SKM-1 (cell line): ENCODE data around the gene CNTN5.

ENCODE experiments used
- DNase-seq: peaks from one replicate; lab custom pipeline; 2025; ENCODE audit not compliant: unreplicated experiment; lab: John Stamatoyannopoulos, UW

CNTN5 gene

DNA sequence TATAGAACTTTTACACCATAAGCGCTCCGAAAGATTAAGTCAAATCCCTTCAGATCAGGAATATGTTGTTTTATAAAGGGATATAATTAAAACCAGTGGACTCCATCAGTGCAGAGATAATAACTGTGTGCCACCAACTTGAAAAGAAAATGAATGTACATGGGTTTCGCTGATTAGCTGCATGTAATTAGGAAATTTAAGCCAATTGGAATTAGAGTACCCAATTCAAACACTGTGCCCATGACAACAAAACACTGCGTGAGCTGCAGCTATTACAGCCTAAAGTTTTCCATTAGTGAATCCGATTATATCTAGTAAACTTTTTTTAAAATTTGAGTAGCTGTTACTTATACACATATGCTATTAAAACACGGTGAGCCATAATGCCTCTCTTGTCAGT lies 1274.0 kb downstream of the CNTN5 start:
- DNase-seq, result no peak

GRCh38 chr11:100296051-100296679 lies 1275.4 kb downstream of the CNTN5 start:
- DNase-seq, result no peak

GRCh38 chr11:100297516-100297915 lies 1276.8 kb downstream of the CNTN5 start:
- DNase-seq, result no peak

DNA sequence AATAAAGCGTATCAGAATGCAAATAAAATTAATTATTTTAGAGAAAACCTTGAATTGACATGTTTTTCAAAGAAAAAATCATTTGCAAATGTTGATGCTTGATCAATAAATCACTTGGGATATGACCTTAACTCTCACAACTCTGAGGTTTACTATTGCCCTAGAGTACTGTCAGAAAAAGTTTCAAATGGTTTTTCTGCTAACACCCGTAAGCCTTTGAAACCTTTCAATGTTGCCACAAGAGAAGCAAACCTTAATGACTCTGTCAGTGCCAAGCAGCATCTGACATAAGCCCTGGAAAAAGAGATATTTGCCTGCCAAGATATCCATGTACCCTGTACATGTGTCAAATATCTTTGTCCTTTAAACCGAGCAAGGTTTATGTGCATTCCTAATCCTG lies 1282.1 kb downstream of the CNTN5 start:
- no peak for DNase-seq

- no peak for DNase-seq
Measured at GRCh38 chr11:100303897-100304296, 1283.1 kb downstream of the CNTN5 start.

GRCh38 chr11:100308202-100308601 lies 1287.5 kb downstream of the CNTN5 start:
- no peak for DNase-seq

- DNase-seq, result no peak
Measured at GRCh38 chr11:100315946-100316345, 1295.2 kb downstream of the CNTN5 start.

GRCh38 chr11:100316952-100317351 lies 1296.2 kb downstream of the CNTN5 start:
- no peak for DNase-seq

GRCh38 chr11:100319691-100320090 lies 1298.9 kb downstream of the CNTN5 start:
- no peak for DNase-seq

DNA sequence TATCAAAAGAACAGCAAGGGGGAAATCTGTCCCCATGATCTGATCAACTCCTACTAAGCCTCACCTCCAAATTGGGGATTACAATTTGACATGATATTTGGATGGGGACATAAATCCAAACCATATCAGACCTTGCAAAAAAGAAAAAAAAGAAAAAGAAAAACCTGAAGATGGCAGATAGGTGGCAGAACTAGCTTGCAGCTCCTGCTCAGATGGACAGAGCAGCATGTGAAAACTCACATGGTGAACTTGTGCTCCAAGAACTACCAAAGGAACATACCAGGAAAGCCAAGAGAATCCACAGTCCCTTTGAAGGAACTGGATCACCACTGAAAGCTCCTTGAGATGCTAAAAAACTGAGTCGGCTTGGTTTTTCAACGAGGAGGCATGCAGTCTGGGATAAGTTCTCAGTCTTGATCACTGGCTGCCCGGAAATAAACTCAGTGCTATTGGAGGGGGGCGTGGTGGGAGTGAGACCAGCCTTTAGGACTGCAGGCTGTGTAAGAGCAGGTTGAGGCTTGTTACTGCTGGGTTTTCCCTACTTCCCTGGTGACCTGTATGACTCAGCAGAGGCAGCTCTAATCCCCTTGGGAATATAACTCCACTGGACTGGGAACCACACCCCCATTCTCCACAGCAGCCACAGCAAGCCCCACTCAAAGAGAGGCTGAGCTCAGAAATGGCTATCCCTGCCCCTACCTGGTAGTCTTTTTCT lies 1308.0 kb downstream of the CNTN5 start:
- no peak for DNase-seq

DNA sequence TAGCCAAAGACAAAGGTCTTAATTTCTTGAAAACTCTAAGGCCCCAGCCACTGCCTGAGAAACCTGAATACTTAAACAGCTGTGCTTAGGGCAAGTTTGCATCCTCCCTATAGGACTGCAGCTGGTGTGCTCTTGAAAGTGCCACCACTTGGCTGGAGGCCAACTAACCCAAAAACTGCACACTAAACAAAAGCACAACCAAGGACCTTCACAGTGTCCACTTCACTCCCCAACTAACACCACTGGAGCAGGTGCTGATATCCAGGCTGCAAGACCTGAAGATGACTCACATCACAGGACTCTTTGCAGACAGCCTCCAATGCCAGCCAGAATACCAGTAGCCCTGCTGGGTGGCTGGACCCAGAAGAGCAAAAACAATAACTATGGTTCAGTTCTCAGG lies 1308.6 kb downstream of the CNTN5 start:
- DNase-seq, result no peak

DNA sequence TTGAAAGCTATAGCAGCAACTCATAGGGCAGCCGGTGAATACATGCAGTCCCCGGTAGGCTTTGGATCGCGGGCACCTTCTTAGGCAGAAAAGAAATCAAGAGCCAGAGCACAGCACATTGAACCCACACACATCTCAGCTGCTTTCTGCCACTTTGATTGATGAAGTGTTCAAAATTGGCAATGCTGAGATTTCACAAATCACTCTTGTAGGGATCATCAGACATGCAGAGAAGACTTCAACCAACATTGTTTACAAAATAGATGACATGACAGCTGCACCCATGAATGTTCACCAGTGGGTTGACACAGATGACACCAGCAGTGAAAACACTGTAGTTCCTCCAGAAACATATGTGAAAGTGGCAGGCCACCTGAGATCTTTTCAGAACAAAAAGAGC lies 1316.1 kb downstream of the CNTN5 start:
- no peak for DNase-seq

DNA sequence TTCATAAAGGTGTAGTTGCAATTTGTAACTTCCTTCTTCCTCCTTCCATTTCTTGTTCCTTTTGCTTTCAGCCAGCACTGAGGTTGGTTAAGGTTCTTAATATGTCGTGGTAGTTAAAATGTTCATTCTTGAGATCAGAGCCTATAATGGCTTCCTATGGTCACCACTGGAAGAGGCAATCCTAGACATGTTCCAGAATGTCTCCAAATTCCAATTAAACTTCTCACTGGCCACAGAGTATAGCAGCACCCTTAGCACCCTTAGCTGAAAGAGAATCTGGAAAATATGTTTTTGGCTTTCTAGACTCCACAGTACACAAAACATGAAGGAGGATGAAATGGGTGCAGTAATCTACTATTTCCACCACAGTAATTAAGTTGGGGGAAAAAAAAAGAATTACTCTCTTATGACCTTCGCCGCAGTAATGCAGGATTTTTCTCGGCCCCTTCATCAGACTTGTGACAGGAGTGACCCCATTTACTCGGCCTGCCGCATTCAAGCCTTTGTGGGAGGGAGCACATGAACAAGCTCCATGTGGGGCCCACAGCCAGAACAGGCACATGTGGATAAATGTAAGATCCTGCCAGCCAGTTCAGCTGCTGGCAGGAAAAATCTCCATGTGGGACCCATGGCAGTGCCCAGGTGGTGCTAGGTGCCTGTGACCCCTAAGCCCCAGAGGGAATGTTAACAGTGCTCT lies 1317.5 kb downstream of the CNTN5 start:
- no peak for DNase-seq

DNA sequence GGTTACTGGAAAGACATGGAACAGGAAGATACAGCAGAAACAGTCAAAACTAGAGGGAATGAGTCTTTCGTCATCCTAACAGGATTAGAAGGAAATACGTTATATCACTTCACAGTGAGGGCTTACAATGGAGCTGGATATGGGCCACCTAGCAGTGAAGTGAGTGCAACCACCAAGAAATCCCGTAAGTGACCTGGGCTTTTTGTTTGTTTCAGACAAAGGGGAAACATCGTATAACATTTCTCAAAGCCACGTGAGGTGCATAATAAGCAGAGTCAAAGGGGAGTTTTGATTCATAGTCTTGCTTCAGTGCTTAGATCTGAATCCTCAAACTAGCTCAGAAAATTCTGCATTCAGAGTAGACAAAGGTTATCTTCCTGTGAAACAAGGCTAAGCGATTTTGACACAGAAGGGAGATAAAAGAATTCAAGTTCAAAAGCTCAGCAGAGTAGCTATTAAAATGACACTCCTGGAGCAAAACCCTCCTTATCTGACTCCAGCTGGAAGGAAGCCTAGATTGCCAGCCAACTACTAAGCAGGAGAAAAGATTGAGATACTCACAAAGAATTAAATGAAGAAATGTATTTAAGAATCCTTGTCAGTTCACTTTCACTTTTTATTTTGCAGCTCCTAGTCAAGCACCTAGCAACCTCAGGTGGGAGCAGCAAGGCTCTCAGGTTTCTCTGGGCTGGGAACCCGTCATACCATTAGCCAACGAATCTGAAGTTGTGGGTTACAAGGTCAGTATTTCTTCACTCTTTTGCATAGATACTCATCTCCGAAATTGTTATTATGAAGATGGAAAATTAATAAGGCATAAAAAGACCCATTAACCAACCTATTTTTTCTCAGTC lies 1319.9 kb downstream of the CNTN5 start:
- no peak for DNase-seq

DNA sequence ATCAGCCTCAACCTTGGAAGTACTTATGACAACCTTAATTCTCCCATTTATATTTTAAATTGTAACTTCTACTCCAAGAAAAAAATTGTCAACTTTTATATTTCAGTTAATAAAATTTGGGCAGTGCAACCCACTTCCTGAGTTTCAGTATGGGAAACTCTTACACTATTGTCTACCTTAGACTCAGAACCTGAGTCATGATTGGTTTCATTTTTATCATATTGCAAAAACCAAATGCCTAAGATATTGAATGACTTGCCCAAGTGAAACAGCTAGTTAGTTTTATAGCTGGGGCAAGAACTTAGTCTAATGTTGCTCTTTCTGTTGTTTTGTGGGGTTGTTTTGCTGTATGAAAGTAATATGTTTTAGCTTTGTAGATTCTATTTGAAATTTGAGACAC lies 1332.3 kb downstream of the CNTN5 start:
- DNase-seq, result no peak

DNA sequence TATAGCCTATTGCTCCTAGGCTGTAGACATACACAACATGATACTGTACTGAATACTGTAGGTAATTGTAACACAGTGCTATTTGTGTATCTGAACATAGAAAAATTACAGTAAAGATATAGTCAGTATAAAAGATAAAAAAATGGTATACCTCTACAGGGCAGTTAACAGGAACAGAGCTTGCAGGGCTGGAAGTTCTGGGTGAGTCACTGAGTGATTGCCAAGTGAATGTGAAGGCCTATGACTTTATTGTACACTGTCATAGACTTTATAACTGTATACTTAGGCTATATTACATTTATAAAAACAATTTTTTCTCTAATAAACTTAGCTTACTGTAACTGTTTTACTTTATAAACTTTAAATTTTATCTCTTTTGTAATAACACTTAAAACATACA lies 1334.0 kb downstream of the CNTN5 start:
- no peak for DNase-seq

- no peak for DNase-seq
Measured at GRCh38 chr11:100356035-100356434, 1335.3 kb downstream of the CNTN5 start.

- no peak for DNase-seq
Measured at GRCh38 chr11:100359281-100359680, 1338.5 kb downstream of the CNTN5 start.

DNA sequence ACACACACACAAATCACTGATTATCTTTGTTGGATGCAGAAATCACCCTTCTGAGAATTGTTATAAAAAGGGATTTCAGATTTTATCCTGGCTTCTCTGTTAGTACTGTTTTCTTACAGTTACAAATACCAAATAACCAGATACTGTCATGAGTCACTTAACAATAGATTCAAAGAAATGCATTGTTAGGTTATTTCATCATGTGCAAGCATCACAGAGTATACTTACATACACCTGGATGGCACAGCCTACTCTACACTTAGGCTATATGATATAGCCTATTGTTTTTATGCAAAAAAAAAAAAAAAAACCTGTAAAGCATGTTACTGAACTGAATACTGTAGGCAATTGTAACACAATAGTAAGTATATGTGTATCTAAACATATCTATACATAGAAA lies 1347.1 kb downstream of the CNTN5 start:
- no peak for DNase-seq

DNA sequence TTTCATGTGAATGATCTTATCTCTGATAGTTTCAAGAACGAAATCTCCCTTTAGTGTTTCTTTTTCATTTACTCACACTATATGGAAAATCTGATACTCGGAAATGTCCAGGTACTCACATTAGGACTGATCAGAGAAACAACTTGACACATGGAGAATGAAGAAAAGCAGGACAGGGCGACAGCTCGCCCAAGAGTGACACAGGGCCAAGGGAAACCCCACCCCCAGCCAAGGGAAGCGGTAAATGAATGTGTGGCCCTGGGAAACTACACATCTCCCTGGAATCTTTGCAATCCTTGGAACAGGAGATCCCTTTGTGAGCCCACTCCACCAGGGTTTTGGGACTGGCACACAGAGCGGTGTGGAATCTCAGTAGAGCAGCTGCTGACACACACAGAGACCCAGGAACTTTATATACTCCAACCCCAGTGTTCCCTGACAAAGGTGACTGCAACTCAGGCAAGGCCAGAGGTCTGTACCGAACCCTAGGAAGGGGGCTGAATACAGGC lies 1362.7 kb downstream of the CNTN5 start:
- DNase-seq, result no peak

GRCh38 chr11:100396266-100396665 lies 1375.5 kb downstream of the CNTN5 start:
- DNase-seq, result no peak
